Thoracic aorta (tissue), 2 donors: ENCODE results near the gene SLC35D2. TPM values are rescaled to one million over a fixed set of nuclear protein-coding genes. Genes with fewer than 3 reads are reported as not detected.
"Not testable (repeated sequence)": the region's sequence is repeated elsewhere in the genome, so short reads cannot be mapped to it uniquely, and the experiment has no call there.

Source experiments
- ATAC-seq: fragments of 150-250 bp; one replicate; pipeline ENCODE4 v1.8.0; 2017; ENCODE audit warnings: low read depth; ENCODE audit not compliant: insufficient number of reproducible peaks, low FRiP score
- DNase-seq: peaks from one replicate; pipeline ENCODE4 v3.0.0-alpha.2; 2020; ENCODE audit warnings: low spot score
- H3K27ac ChIP-seq, 2 donors: fragments of 200-600 bp; sonication (generic); 1 replicate in 1 of 2; 2 replicates in 1 of 2; pipeline ENCODE4 v1.5.1; 2016; ENCODE audit warnings: mild to moderate bottlenecking in 2 of 2, moderate library complexity in 2 of 2
- H3K27me3 ChIP-seq: fragments of 200-600 bp; sonication (generic); replicated peaks from 2 replicates; pipeline ENCODE4 v1.6.0; 2016; ENCODE audit warnings: mild to moderate bottlenecking; ENCODE audit not compliant: insufficient read depth
- H3K36me3 ChIP-seq: fragments of 200-600 bp; sonication (generic); one replicate; pipeline ENCODE4 v1.5.1; 2016
- H3K4me1 ChIP-seq, 2 donors: fragments of 200-600 bp; sonication (generic); 1 replicate in 1 of 2; 2 replicates in 1 of 2; pipeline versions ENCODE4 v1.5.1 to v1.6.0; 2016; ENCODE audit warnings: low read depth in 2 of 2, mild to moderate bottlenecking in 1 of 2; ENCODE audit not compliant: control insufficient read depth in 1 of 2
- H3K4me3 ChIP-seq: fragments of 200-600 bp; sonication (generic); 2 replicates; pipeline ENCODE4 v1.5.1; 2016; ENCODE audit warnings: mild to moderate bottlenecking
- H3K9me3 ChIP-seq: fragments of 200-600 bp; sonication (generic); 2 replicates; pipeline ENCODE4 v1.5.1; 2016
- CTCF ChIP-seq: fragments of 200-600 bp; sonication (generic); IDR thresholded peaks from one replicate; pipeline ENCODE4 v1.5.1; 2019; ENCODE audit warnings: antibody characterized with exemption
- total RNA-seq, 2 donors: library from RNA; depleted of rRNA; stranded (reverse); fragments of >200 nt; gene quantifications; one replicate each; pipeline versions ENCODE4 v1.1.0 to v1.2.3, GENCODE V29; 2016

The SLC35D2 gene
- total RNA-seq, 2 donors from 2014 or later: 15.0 to 44.0 TPM

GRCh38 chr9:96381696-96382095 lies 1.8 kb downstream of the SLC35D2 start:
- Histone ChIP-seq H3K4me1 (peaks cover 10 to 32% of the 10 kb centered on the region in 2 donors), H3K36me3 (no peaks in the 10 kb centered on the region), H3K4me3 (no peak overlapping the region), H3K27ac (no peak overlapping the region), H3K9me3 (no peaks in the 10 kb centered on the region), H3K27me3 (no peaks in the 10 kb centered on the region)
- DNase-seq: no peak
- no peak for TF ChIP-seq CTCF
- ATAC-seq: no peak

- DNase-seq (no peak), ATAC-seq (no peak)
- TF ChIP-seq CTCF: no peak
These were observed 2.4 kb downstream of the SLC35D2 start for GRCh38 chr9:96381125-96381524.

GRCh38 chr9:96379461-96379860 lies 4.0 kb downstream of the SLC35D2 start:
- Histone ChIP-seq H3K4me1 (peaks cover 10 to 33% of the 10 kb centered on the region in 2 donors), H3K36me3 (no peaks in the 10 kb centered on the region), H3K9me3 (no peaks in the 10 kb centered on the region), H3K27me3 (no peaks in the 10 kb centered on the region), H3K4me3 (no peak overlapping the region), H3K27ac (no peak overlapping the region)
- DNase-seq (no peak), ATAC-seq (no peak)
- TF ChIP-seq CTCF: no peak

More at GRCh38 chr9:96381125-96381524, 2.4 kb downstream of the SLC35D2 start:
- no peaks in the 10 kb centered on the region for H3K27me3 ChIP-seq
- H3K4me1 ChIP-seq: peaks cover 10 to 33% of the 10 kb centered on the region in 2 donors
- H3K36me3 ChIP-seq: no peaks in the 10 kb centered on the region
- H3K4me3 ChIP-seq: no peak overlapping the region
- H3K9me3 ChIP-seq: no peaks in the 10 kb centered on the region
- no peak overlapping the region for H3K27ac ChIP-seq

- peak overlapping the region in 1 of 2 donors; percentile 20 for H3K27ac ChIP-seq
- no peaks in the 10 kb centered on the region for H3K36me3 ChIP-seq
- DNase-seq (no peak), ATAC-seq (no peak)
- no peak overlapping the region for H3K4me3 ChIP-seq
- H3K9me3 ChIP-seq: no peaks in the 10 kb centered on the region
- H3K27me3 ChIP-seq: no peaks in the 10 kb centered on the region
- peaks cover 10 to 33% of the 10 kb centered on the region in 2 donors for H3K4me1 ChIP-seq
- no peak for TF ChIP-seq CTCF
These were observed 5.3 kb downstream of the SLC35D2 start for GRCh38 chr9:96378187-96378586.

DNA sequence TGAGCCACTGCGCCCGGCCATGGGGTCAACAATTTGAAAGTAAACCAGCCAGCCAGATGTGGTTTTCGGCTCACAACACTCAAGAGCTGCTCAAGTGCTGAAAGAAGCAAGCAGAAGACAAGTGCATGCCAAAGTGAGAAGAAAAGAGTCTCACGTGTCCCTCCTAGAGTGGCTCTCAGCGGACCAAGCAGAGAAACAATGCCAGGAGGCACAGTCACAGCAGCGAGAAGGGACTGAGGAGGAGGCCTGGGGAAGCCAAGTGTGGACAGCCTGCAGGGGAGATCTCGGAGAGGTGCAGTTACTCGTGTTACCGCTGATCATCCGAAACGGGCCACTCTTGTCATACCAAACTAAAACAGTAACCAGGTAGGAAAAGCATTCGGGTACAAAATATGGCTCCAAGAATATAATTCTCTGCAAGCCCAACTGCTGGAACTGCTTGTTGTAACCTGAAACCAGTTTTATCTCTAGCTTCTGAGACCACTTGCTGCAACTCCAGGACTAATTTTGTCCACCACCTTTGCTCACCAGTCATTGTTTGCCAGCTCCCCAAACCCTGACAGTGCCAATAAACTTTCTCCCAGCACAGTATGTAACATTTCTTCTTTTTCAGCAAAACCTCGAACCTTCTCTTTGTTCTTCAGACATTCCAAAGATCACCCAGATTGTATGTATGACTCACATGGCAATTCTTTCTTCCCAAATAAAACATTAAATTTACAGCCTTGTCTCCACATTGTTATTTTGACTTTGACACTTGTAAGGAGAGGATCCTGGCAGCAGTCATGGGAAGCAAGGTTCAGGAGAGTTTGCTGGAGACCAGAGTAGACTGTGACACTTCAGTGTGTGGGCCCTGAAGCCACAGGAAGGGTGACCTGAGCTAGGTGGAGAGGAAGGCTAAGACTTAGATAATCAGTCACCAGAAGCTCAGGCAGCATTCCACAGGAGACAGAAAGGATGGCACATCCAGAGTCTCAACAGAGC lies 6.3 kb downstream of the SLC35D2 start:
- Histone ChIP-seq H3K4me3 (no peak overlapping the region), H3K36me3 (no peaks in the 10 kb centered on the region), H3K27me3 (no peaks in the 10 kb centered on the region), H3K9me3 (no peaks in the 10 kb centered on the region), H3K4me1 (peaks cover 10 to 27% of the 10 kb centered on the region in 2 donors), H3K27ac (peak overlapping the region in 1 of 2 donors; percentile 20)
- no peak for TF ChIP-seq CTCF
- DNase-seq: no peak
- no peak for ATAC-seq

- not testable (repeated sequence) for H3K9me3 ChIP-seq, H3K36me3 ChIP-seq, ATAC-seq, DNase-seq, H3K27ac ChIP-seq, H3K27me3 ChIP-seq, H3K4me3 ChIP-seq
- H3K4me1 ChIP-seq: peaks cover 10 to 16% of the 10 kb centered on the region in 2 donors
These were observed 8.0 kb downstream of the SLC35D2 start for GRCh38 chr9:96375507-96375906.
